H1 (cell line): Measurements from ENCODE around the gene CCNE1. TPM values are rescaled to one million over a fixed set of nuclear protein-coding genes. Genes with fewer than 3 reads are reported as not detected.

ENCODE experiments used
- CTCF ChIA-PET: fragments of 300-600 bp; sonication (Branson Sonifier 250); formaldehyde crosslinking; loops from one replicate; lab custom pipeline; 2021; ENCODE audit not compliant: partially characterized antibody; lab: Charles Lee
- POLR2A ChIA-PET: fragments of 300-600 bp; sonication (Branson Sonifier 250); formaldehyde crosslinking; loops from one replicate; lab custom pipeline; 2021; ENCODE audit warnings: inconsistent platforms; ENCODE audit not compliant: partially characterized antibody; lab: Charles Lee
- DNase-seq, 2 experiments: peaks; one replicate each; pipeline versions ENCODE4 v3.0.0 to v3.0.0-alpha.2; 2010 to 2022; ENCODE audit warnings: low spot score in 2 of 2, low read depth in 1 of 2, mixed read lengths in 1 of 2
- FAIRE-seq: peaks from 2 replicates; lab custom pipeline; 2011; peaks lifted over from hg19 to GRCh38; lab: Jason Lieb, UNC
- H2AFZ ChIP-seq: 2 replicates; pipeline ENCODE4 v1.8.1; 2012; ENCODE audit warnings: low read length, inconsistent platforms
- H2AK5ac ChIP-seq: 2 replicates; pipeline ENCODE4 v1.6.1; 2013; ENCODE audit warnings: low read depth, low read length
- H2BK120ac ChIP-seq: replicated peaks from 2 replicates; pipeline ENCODE3; 2013; ENCODE audit warnings: low read depth, low read length, inconsistent platforms
- H2BK12ac ChIP-seq: 2 replicates; pipeline ENCODE4 v1.6.1; 2013; ENCODE audit warnings: low read depth, low read length
- H2BK15ac ChIP-seq: 2 replicates; pipeline ENCODE4 v1.6.1; 2013; ENCODE audit warnings: low read length
- H2BK20ac ChIP-seq: 2 replicates; pipeline ENCODE4 v1.6.1; 2013; ENCODE audit warnings: low read length
- H2BK5ac ChIP-seq: 2 replicates; pipeline ENCODE4 v1.6.1; 2013; ENCODE audit warnings: low read depth, low read length
- H3K14ac ChIP-seq: 2 replicates; pipeline ENCODE4 v1.6.1; 2013; ENCODE audit warnings: inconsistent platforms; ENCODE audit not compliant: insufficient read length
- H3K18ac ChIP-seq: 2 replicates; pipeline ENCODE4 v1.6.1; 2013; ENCODE audit warnings: low read length; ENCODE audit errors: extremely low read depth
- H3K23ac ChIP-seq: 2 replicates; pipeline ENCODE4 v1.6.1; 2013; ENCODE audit warnings: inconsistent platforms; ENCODE audit not compliant: insufficient read length
- H3K23me2 ChIP-seq: 2 replicates; pipeline ENCODE4 v1.6.1; 2013; ENCODE audit warnings: low read depth, low read length
- H3K27ac ChIP-seq: 2 replicates; pipeline ENCODE4 v1.6.1; 2011; ENCODE audit warnings: low read depth, low read length, inconsistent platforms
- H3K27me3 ChIP-seq, 4 experiments: replicated peaks in 1 of 4; 1 replicate in 1 of 4; 2 replicates in 3 of 4; pipeline versions ENCODE4 v1.6.1 to v1.8.1; 2011 to 2013; ENCODE audit warnings: low read length in 3 of 4, mild to moderate bottlenecking in 3 of 4, inconsistent platforms in 2 of 4, mixed read lengths in 2 of 4, moderate library complexity in 1 of 4; ENCODE audit not compliant: control insufficient read depth in 3 of 4, insufficient read depth in 3 of 4; ENCODE audit errors: extremely low read depth in 1 of 4
- H3K36me3 ChIP-seq, 4 experiments: 2 replicates each; pipeline versions ENCODE4 v1.6.1 to v1.8.1; 2011 to 2013; ENCODE audit warnings: mild to moderate bottlenecking in 4 of 4, low read length in 3 of 4, moderate library complexity in 2 of 4, control low read depth in 1 of 4, inconsistent platforms in 1 of 4; ENCODE audit not compliant: insufficient read depth in 4 of 4, control insufficient read depth in 2 of 4
- H3K4ac ChIP-seq: replicated peaks from 2 replicates; pipeline ENCODE3; 2013; ENCODE audit warnings: low read length, low read depth, mixed read lengths, inconsistent platforms; ENCODE audit not compliant: insufficient read length
- H3K4me1 ChIP-seq, 4 experiments: replicated peaks in 1 of 4; 1 replicate in 1 of 4; 2 replicates in 3 of 4; pipeline versions ENCODE4 v1.6.1 to v1.8.1; 2011 to 2013; ENCODE audit warnings: low read length in 3 of 4, inconsistent platforms in 2 of 4, mixed read lengths in 1 of 4; ENCODE audit not compliant: insufficient read depth in 4 of 4, control insufficient read depth in 3 of 4
- H3K4me2 ChIP-seq, 2 experiments: 2 replicates each; pipeline versions ENCODE4 v1.6.1 to v1.8.1; 2011 to 2013; ENCODE audit warnings: low read depth in 2 of 2, low read length in 2 of 2, control low read depth in 1 of 2, inconsistent platforms in 1 of 2, mild to moderate bottlenecking in 1 of 2; ENCODE audit not compliant: insufficient read depth in 1 of 2
- H3K4me3 ChIP-seq, 4 experiments: fragments of 200-600, 300-600 bp in 1 of 4; sonication (generic), shearing (Covaris generic), sonication (Bioruptor Twin) in 1 of 4; 2 replicates each; pipeline versions ENCODE4 v1.5.1 to v1.8.1; 2011 to 2016; ENCODE audit warnings: low read length in 4 of 4, low read depth in 3 of 4, control low read depth in 2 of 4, inconsistent platforms in 2 of 4, mild to moderate bottlenecking in 2 of 4, mixed read lengths in 1 of 4, moderate library complexity in 1 of 4; ENCODE audit not compliant: insufficient read depth in 2 of 4; ENCODE audit errors: extremely low read depth in 1 of 4
- H3K56ac ChIP-seq: replicated peaks from 2 replicates; pipeline ENCODE3; 2013; ENCODE audit warnings: low read depth, mild to moderate bottlenecking, mixed read lengths, low read length, inconsistent platforms; ENCODE audit not compliant: insufficient read length
- H3K79me1 ChIP-seq: 2 replicates; pipeline ENCODE4 v1.6.1; 2013; ENCODE audit warnings: low read depth, low read length, control low read depth
- H3K79me2 ChIP-seq, 2 experiments: 2 replicates each; pipeline versions ENCODE4 v1.6.1 to v1.8.1; 2012 to 2013; ENCODE audit warnings: low read length in 2 of 2, mild to moderate bottlenecking in 2 of 2, inconsistent platforms in 1 of 2; ENCODE audit not compliant: insufficient read depth in 2 of 2, control insufficient read depth in 1 of 2
- H3K9ac ChIP-seq, 4 experiments: replicated peaks in 1 of 4; 1 replicate in 1 of 4; 2 replicates in 3 of 4; pipeline versions ENCODE4 v1.6.1 to v1.8.1; 2011 to 2013; ENCODE audit warnings: low read depth in 3 of 4, low read length in 3 of 4, control low read depth in 2 of 4, mild to moderate bottlenecking in 2 of 4, moderate library complexity in 2 of 4, inconsistent platforms in 1 of 4; ENCODE audit errors: extremely low read depth in 1 of 4
- H3K9me3 ChIP-seq, 2 experiments: 2 replicates each; pipeline versions ENCODE4 v1.6.1 to v1.8.1; 2012 to 2013; ENCODE audit warnings: mild to moderate bottlenecking in 2 of 2, moderate library complexity in 2 of 2, control low read depth in 1 of 2, inconsistent platforms in 1 of 2, low read depth in 1 of 2, low read length in 1 of 2, mixed read lengths in 1 of 2; ENCODE audit not compliant: insufficient read depth in 2 of 2
- H4K20me1 ChIP-seq, 2 experiments: replicated peaks in 1 of 2; 2 replicates each; pipeline versions ENCODE3 to v1.8.1; 2011 to 2013; ENCODE audit warnings: inconsistent platforms in 2 of 2, low read length in 2 of 2, mild to moderate bottlenecking in 1 of 2; ENCODE audit not compliant: insufficient read depth in 2 of 2, control insufficient read depth in 1 of 2
- H4K5ac ChIP-seq: 2 replicates; pipeline ENCODE4 v1.6.1; 2013; ENCODE audit warnings: low read length, low read depth, mixed read lengths, inconsistent platforms; ENCODE audit not compliant: insufficient read length
- H4K8ac ChIP-seq: 2 replicates; pipeline ENCODE4 v1.8.0; 2013; ENCODE audit warnings: mild to moderate bottlenecking, moderate library complexity, low read length, inconsistent platforms; ENCODE audit not compliant: insufficient read depth; ENCODE audit errors: extremely low read depth
- H4K91ac ChIP-seq: replicated peaks from 2 replicates; pipeline ENCODE3; 2013; ENCODE audit warnings: low read length, mixed read lengths, inconsistent platforms; ENCODE audit not compliant: insufficient read length
- CREB1 ChIP-seq: IDR thresholded peaks from 2 replicates; pipeline ENCODE4 v1.6.1; 2012; ENCODE audit warnings: inconsistent platforms
- EZH2 ChIP-seq: fragments of 200-600 bp; sonication (generic); IDR thresholded peaks from 2 replicates; pipeline ENCODE4 v1.7.1; 2012; ENCODE audit warnings: low read depth, mild to moderate bottlenecking, moderate library complexity, low read length, inconsistent platforms; ENCODE audit not compliant: severe bottlenecking
- GABPA ChIP-seq: IDR thresholded peaks from 2 replicates; pipeline ENCODE4 v1.6.1; 2011; ENCODE audit warnings: mild to moderate bottlenecking, low read length, moderate library complexity, borderline replicate concordance; ENCODE audit not compliant: insufficient read depth
- HDAC6 ChIP-seq: IDR thresholded peaks from one replicate; pipeline ENCODE4 v1.7.1; 2012; ENCODE audit warnings: low read depth, mild to moderate bottlenecking, inconsistent platforms, low read length, moderate library complexity
- KDM4A ChIP-seq: IDR thresholded peaks from one replicate; pipeline ENCODE4 v1.7.1; 2012; ENCODE audit warnings: low read depth, mild to moderate bottlenecking, moderate library complexity, low read length, inconsistent platforms; ENCODE audit not compliant: severe bottlenecking
- PHF8 ChIP-seq: fragments of 200-600 bp; sonication (generic); conservative IDR thresholded peaks from 2 replicates; pipeline ENCODE4 v1.7.1; 2012; ENCODE audit warnings: low read depth, mild to moderate bottlenecking, inconsistent platforms, low read length, moderate library complexity
- WGBS, 2 experiments: shearing (Covaris generic) in 1 of 2; methylation state at CpG; one replicate each; pipeline versions ENCODE4 v1.1.6 to v1.1.7; 2013 to 2015; ENCODE audit warnings: low lambda C conversion rate in 2 of 2, mixed read lengths in 2 of 2, inconsistent platforms in 1 of 2, low coverage in 1 of 2, missing lambda C conversion rate in 1 of 2; ENCODE audit not compliant: insufficient replicate concordance in 2 of 2, insufficient coverage in 1 of 2, insufficient read length in 1 of 2; ENCODE audit errors: extremely low coverage in 1 of 2, missing lambda C conversion rate in 1 of 2; 5-methylcytosine and 5-hydroxymethylcytosine counted together
- long read RNA-seq, 2 experiments: library from RNA in 1 of 2; library from capped mRNA in 1 of 2; stranded (forward); transcript quantifications; one replicate each; pipeline ENCODE4 v2.0.0, GENCODE V29; 2021; ENCODE audit warnings: inconsistent platforms in 1 of 2
- polyA minus RNA-seq, 3 experiments: library from RNA; depleted of rRNA, polyadenylated mRNA; stranded (reverse); fragments of >200 nt; gene quantifications; 1 replicate in 2 of 3; 2 replicates in 1 of 3; pipeline ENCODE4 v1.2.3, GENCODE V29; 2011
- polyA plus RNA-seq, 7 experiments: library from polyadenylated mRNA; depleted of rRNA in 3 of 7; stranded (reverse) in 5 of 7; unstranded in 2 of 7; fragments of >200 nt in 5 of 7; fragments of 200-250 nt in 2 of 7; gene quantifications; 1 replicate in 5 of 7; 2 replicates in 1 of 7; 4 replicates in 1 of 7; pipeline versions ENCODE4 v1.2.1 to v1.2.3, GENCODE V29; 2011 to 2013; ENCODE audit warnings: missing spikeins in 2 of 7, mixed read lengths in 2 of 7
- total RNA-seq: library from RNA; stranded (reverse); fragmentation: NEBNext Ultra II Directional; extraction: Animal tissue kit (Norgen Biotek cat#: 25700); gene quantifications from 2 replicates; pipeline ENCODE4 v1.2.1, GENCODE V29; 2021

CCNE1 gene
- total RNA-seq (41.2 and 43.2 TPM in 2 replicates), polyA plus RNA-seq (2011; rRNA removed) (31.8 and 44.6 TPM in 2 replicates), polyA minus RNA-seq (2011; rRNA and poly(A)+ RNA removed) (16.9 and 20.4 TPM in 2 replicates)
- polyA plus RNA-seq (2011; cell fraction: cytosol; rRNA removed), result 40.3 TPM
- polyA plus RNA-seq (2011; cell fraction: nucleus; rRNA removed), result 26.6 TPM
- polyA plus RNA-seq (2012, experiment 1 of 2), result 43.1 to 49.6 TPM (median 44.6 TPM) in 4 replicates
- polyA plus RNA-seq (2012, experiment 2 of 2), result 34.6 TPM
- 35.1 TPM for polyA plus RNA-seq (2013, experiment 1 of 2)
- 37.0 TPM for polyA plus RNA-seq (2013, experiment 2 of 2)
- polyA minus RNA-seq (2011; cell fraction: cytosol; rRNA and poly(A)+ RNA removed), result 12.8 TPM
- polyA minus RNA-seq (2011; cell fraction: nucleus; rRNA and poly(A)+ RNA removed), result 13.8 TPM
- long read RNA-seq, experiment 1, transcript CCNE1-201 (12 exons, 2,043 nt), result major isoform, 12 of 41 reads
- long read RNA-seq, experiment 1, partial matches to known transcripts, result 16 of 41 reads
- long read RNA-seq, experiment 1, other reads (novel, unspliced or antisense), result 9 of 41 reads
- long read RNA-seq, experiment 2, partial matches to known transcripts, result 2 of 3 reads
- long read RNA-seq, experiment 2, other reads (novel, unspliced or antisense), result 0 of 3 reads

GRCh38 chr19:29811125-29812079 is at the start of gene CCNE1:
TSS of gene CCNE1 (plus strand) at chr19:29811991. CDS start at chr19:29812556, 565 bp downstream.
- Histone ChIP-seq H2BK20ac (no peak within 1 kb of the TSS), H3K9ac (peak within 1 kb of the TSS; percentile 38 to 76 (median 42); a peak in 6 of 7 replicates), H2AK5ac (0 out of 2 replicates have a peak within 1 kb of the TSS, but pooled peaks have one; percentile 34), H3K18ac (peak within 1 kb of the TSS; percentile 60), H2BK12ac (no peak within 1 kb of the TSS), H2BK120ac (no peak within 1 kb of the TSS), H3K4me1 (peaks cover 0 to 6% (median 2%) of the 10 kb centered on the region in 4 experiments; a peak in 3 of 7 replicates), H3K79me1 (no peaks in the 10 kb centered on the region), H2BK15ac (no peak within 1 kb of the TSS), H3K36me3 (peaks cover 0 to 17% (median 0%) of the 10 kb centered on the region in 4 experiments; a peak in 3 of 8 replicates), H3K4ac (no peak within 1 kb of the TSS), H3K23me2 (no peaks in the 10 kb centered on the region; the same call in 1 of the 2 replicates), H3K79me2 (no peaks in the 10 kb centered on the region), H4K5ac (peak within 1 kb of the TSS; percentile 8), H3K27ac (no peak within 1 kb of the TSS; the same call in 1 of the 2 replicates), H3K4me2 (peak within 1 kb of the TSS; percentile 72 to 82), H3K9me3 (no peaks in the 10 kb centered on the region), H3K4me3 (peak within 1 kb of the TSS; percentile 46 to 81 (median 54)), H2AFZ (no peak within 1 kb of the TSS), H2BK5ac (peak within 1 kb of the TSS; percentile 44; the same call in 1 of the 2 replicates), H4K91ac (no peak within 1 kb of the TSS), H4K20me1 (no peaks in the 10 kb centered on the region), H3K27me3 (peaks cover 0 to 6% (median 2%) of the 10 kb centered on the region in 4 experiments; a peak in 1 of 7 replicates), H3K14ac (no peak within 1 kb of the TSS), H4K8ac (peak within 1 kb of the TSS; percentile 59), H3K56ac (peak within 1 kb of the TSS; percentile 2), H3K23ac (no peak within 1 kb of the TSS)
- CTCF ChIA-PET, result no interaction called here
- no peak for FAIRE-seq
- WGBS, 2 experiments, result 4% methylated on average over 23 of the region's 125 CpGs; no CpG with 5 or more reads in 1 of the 2 experiments
- peak in 1 of 2 experiments; percentile 94 for DNase-seq
- POLR2A ChIA-PET, result no interaction called here
- TF ChIP-seq EZH2 (no peak), HDAC6 (no peak), GABPA (no peak), CREB1 (peak; percentile 59; the same call in 1 of the 2 replicates), KDM4A (no peak), PHF8 (peak; percentile 55; the same call in 1 of the 2 replicates)
